Measurements from ENCODE around the gene NDUFS4.

Gene NDUFS4

DNA sequence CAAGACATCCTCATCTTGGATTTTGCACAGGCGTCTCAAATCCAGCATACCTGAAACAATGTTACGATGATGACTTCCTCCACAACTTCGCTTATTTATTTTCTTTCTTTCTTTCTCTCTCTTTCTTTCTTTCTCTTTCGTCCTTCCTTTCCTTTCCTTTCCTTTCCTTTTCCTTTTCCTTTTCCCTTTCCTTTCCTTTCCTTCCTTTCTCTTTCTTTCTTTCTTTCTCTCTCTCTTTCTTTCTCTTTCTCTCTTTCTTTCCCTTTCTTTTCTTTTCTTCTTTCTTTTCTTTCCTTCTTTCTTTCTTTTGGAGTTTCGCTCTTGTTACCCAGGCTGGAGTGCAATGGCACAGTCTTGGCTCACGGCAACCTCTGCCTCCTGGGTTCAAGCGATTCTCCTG, 20.1 kb downstream of the NDUFS4 start:
- H3K4me3 ChIP-seq (ENCODE audit: low read depth, low read length), result no peak overlapping the region
- DNase-seq (ENCODE audit: low read depth), result no peak
- TF ChIP-seq CTCF (IDR thresholded peaks at IDR 0.05; ENCODE audit: control insufficient read depth, extremely low read depth, insufficient read depth), result no peak

GRCh38 chr5:53582225-53582624, 21.8 kb downstream of the NDUFS4 start:
- TF ChIP-seq CTCF (IDR thresholded peaks at IDR 0.05; ENCODE audit: control insufficient read depth, extremely low read depth, insufficient read depth), result no peak
- no peak overlapping the region for H3K4me3 ChIP-seq (ENCODE audit: low read depth, low read length)
- DNase-seq (ENCODE audit: low read depth), result no peak

GRCh38 chr5:53590759-53591158, 30.3 kb downstream of the NDUFS4 start:
- no peak for TF ChIP-seq CTCF (IDR thresholded peaks at IDR 0.05; ENCODE audit: control insufficient read depth, extremely low read depth, insufficient read depth)
- no peak for DNase-seq (ENCODE audit: low read depth)
- no peak overlapping the region for H3K4me3 ChIP-seq (ENCODE audit: low read depth, low read length)

DNA sequence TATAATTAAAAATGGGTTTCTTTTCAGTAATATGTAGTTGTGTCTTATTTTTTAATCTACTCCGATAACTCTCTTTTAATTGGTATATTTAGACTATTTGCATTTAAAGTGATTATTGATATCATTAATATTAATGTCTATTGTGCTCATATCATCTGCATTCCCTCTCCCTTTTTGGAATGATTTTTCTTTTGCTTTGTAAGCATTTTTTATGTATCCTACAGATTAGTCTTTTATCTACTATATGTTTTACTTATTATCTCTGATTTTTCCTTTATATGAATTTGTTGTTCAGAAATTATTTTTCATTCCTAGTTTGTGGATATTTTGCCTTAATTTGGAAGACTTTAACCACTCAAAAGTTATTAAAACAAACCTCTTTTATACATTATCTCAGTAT, 34.0 kb downstream of the NDUFS4 start:
- H3K4me3 ChIP-seq (ENCODE audit: low read depth, low read length), result no peak overlapping the region
- TF ChIP-seq CTCF (IDR thresholded peaks at IDR 0.05; ENCODE audit: control insufficient read depth, extremely low read depth, insufficient read depth), result no peak
- no peak for DNase-seq (ENCODE audit: low read depth)

- no peak for TF ChIP-seq CTCF (IDR thresholded peaks at IDR 0.05; ENCODE audit: control insufficient read depth, extremely low read depth, insufficient read depth)
- H3K4me3 ChIP-seq (ENCODE audit: low read depth, low read length), result no peak overlapping the region
- no peak for DNase-seq (ENCODE audit: low read depth)
These were observed 37.5 kb downstream of the NDUFS4 start for GRCh38 chr5:53597894-53598293.

DNA sequence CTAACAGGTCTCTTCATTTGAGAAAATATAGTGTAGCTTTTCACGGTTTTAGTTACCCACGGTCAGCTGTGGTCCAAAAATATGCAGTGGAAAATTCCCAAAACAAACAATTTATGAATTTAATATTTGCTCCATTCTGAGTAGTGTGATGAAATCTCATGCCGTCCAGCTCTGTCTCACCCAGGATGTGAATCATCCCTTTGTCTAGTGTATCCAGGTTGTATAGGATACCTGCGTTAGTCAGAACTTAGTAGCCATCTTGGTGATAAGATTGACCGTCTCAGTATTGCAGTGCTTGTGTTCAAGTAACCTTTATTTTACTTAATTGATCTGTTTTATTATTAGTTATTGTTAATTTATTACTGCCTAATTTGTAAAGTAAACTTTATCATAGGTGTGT, 41.1 kb downstream of the NDUFS4 start:
- no peak overlapping the region for H3K4me3 ChIP-seq (ENCODE audit: low read depth, low read length)
- no peak for DNase-seq (ENCODE audit: low read depth)
- no peak for TF ChIP-seq CTCF (IDR thresholded peaks at IDR 0.05; ENCODE audit: control insufficient read depth, extremely low read depth, insufficient read depth)

GRCh38 chr5:53603009-53603687, 42.7 kb downstream of the NDUFS4 start:
- TF ChIP-seq CTCF (IDR thresholded peaks at IDR 0.05; ENCODE audit: control insufficient read depth, extremely low read depth, insufficient read depth), result no peak
- no peak overlapping the region for H3K4me3 ChIP-seq (ENCODE audit: low read depth, low read length)
- no peak for DNase-seq (ENCODE audit: low read depth)
